HepG2 (cell line): ENCODE measurements around the gene TMEM184C. TPM values are rescaled to one million over a fixed set of nuclear protein-coding genes. Genes with fewer than 3 reads are reported as not detected.

Experiments used
- ARNT ChIP-seq: fragments of 450-650 bp; IDR thresholded peaks from 2 replicates; pipeline ENCODE4 v1.6.1; 2017
- HOXA5 ChIP-seq: sonication (generic); formaldehyde crosslinking; IDR thresholded peaks from 2 replicates; pipeline ENCODE4 v1.4.0; 2020; ENCODE audit warnings: missing genetic modification reagents
- ISX ChIP-seq: sonication (generic); formaldehyde crosslinking; conservative IDR thresholded peaks from 2 replicates; pipeline ENCODE4 v1.5.0; 2020; ENCODE audit warnings: missing genetic modification reagents
- NAIF1 ChIP-seq: sonication (generic); formaldehyde crosslinking; IDR thresholded peaks from 2 replicates; pipeline ENCODE4 v1.5.0; 2020; ENCODE audit warnings: mild to moderate bottlenecking, missing genetic modification reagents, borderline replicate concordance
- NFATC3 ChIP-seq: sonication (generic); formaldehyde crosslinking; IDR thresholded peaks from 2 replicates; pipeline ENCODE4 v1.5.1; 2020; ENCODE audit warnings: mild to moderate bottlenecking, missing genetic modification reagents
- NFKB2 ChIP-seq: sonication (generic); formaldehyde crosslinking; IDR thresholded peaks from 2 replicates; pipeline ENCODE4 v1.4.0; 2020; ENCODE audit warnings: missing genetic modification reagents, borderline replicate concordance
- NR0B2 ChIP-seq: sonication (generic); formaldehyde crosslinking; IDR thresholded peaks from 2 replicates; pipeline ENCODE4 v1.4.0; 2020; ENCODE audit warnings: mild to moderate bottlenecking, missing genetic modification reagents
- RFX5 ChIP-seq: IDR thresholded peaks from 2 replicates; pipeline ENCODE4 v1.6.1; 2011; ENCODE audit warnings: low read depth, low read length, improper control_type of control experiment
- TGIF2 ChIP-seq: IDR thresholded peaks from 2 replicates; pipeline ENCODE4 v1.6.1; 2016; ENCODE audit warnings: control low read depth, missing compliant biosample characterization
- ZFP91 ChIP-seq: sonication (generic); formaldehyde crosslinking; IDR thresholded peaks from 2 replicates; pipeline ENCODE4 v1.9.0; 2022; ENCODE audit warnings: missing genetic modification reagents, mild to moderate bottlenecking, borderline replicate concordance
- ZGPAT ChIP-seq: IDR thresholded peaks from 2 replicates; pipeline ENCODE4 v1.6.1; 2016; ENCODE audit warnings: mild to moderate bottlenecking
- ZNF136 ChIP-seq: sonication (generic); formaldehyde crosslinking; IDR thresholded peaks from 2 replicates; pipeline ENCODE4 v1.8.1; 2022; ENCODE audit warnings: low read depth, mild to moderate bottlenecking, moderate library complexity, missing genetic modification reagents
- ZNF501 ChIP-seq: sonication (generic); formaldehyde crosslinking; IDR thresholded peaks from 2 replicates; pipeline ENCODE4 v1.5.1; 2020; ENCODE audit warnings: mild to moderate bottlenecking, moderate library complexity, missing genetic modification reagents
- ZNF556 ChIP-seq: sonication (generic); formaldehyde crosslinking; IDR thresholded peaks from 2 replicates; pipeline ENCODE4 v1.4.0; 2020; ENCODE audit warnings: mild to moderate bottlenecking, missing genetic modification reagents, borderline replicate concordance
- ZNF598 ChIP-seq: sonication (generic); formaldehyde crosslinking; IDR thresholded peaks from 2 replicates; pipeline ENCODE4 v1.5.1; 2020; ENCODE audit warnings: mild to moderate bottlenecking, missing genetic modification reagents, borderline replicate concordance
- ZNF780A ChIP-seq: sonication (generic); formaldehyde crosslinking; IDR thresholded peaks from 2 replicates; pipeline ENCODE4 v1.8.0; 2022; ENCODE audit warnings: mild to moderate bottlenecking, missing genetic modification reagents, moderate library complexity
- ZNF792 ChIP-seq: IDR thresholded peaks from 2 replicates; pipeline ENCODE4 v1.6.1; 2016
- ZSCAN21 ChIP-seq: sonication (generic); formaldehyde crosslinking; IDR thresholded peaks from 2 replicates; pipeline ENCODE4 v1.8.0; 2022; ENCODE audit warnings: mild to moderate bottlenecking, missing genetic modification reagents, moderate library complexity, borderline replicate concordance
- polyA plus RNA-seq, 8 experiments: library from polyadenylated mRNA; depleted of rRNA in 3 of 8; stranded (reverse) in 7 of 8; unstranded in 1 of 8; fragments of >200 nt; fragmentation: Illumina TruSeq in 4 of 8; extraction: Trizol in 4 of 8; gene quantifications; 2 replicates each; pipeline versions ENCODE4 v1.2.1 to v1.2.3, GENCODE V29; 2011 to 2016; ENCODE audit warnings: low read depth in 4 of 8, missing spikeins in 1 of 8, mixed read lengths in 1 of 8; ENCODE audit not compliant: insufficient read depth in 1 of 8
- total RNA-seq, 5 experiments: library from RNA; depleted of rRNA; stranded (reverse); fragments of >200 nt; fragmentation: Illumina TruSeq; extraction: Trizol; gene quantifications; 2 replicates each; pipeline ENCODE4 v1.2.3, GENCODE V29; 2016; ENCODE audit warnings: low read depth in 1 of 5
- TF ChIP-seq, protein P1 (sequence below): IDR thresholded peaks from 2 replicates; pipeline ENCODE4 v1.6.1; 2012; ENCODE audit warnings: low read length, improper control_type of control experiment

TMEM184C gene
- total and polyA plus RNA-seq, 2 of the 13 experiments (the other 11 are each of a cell fraction or from before 2014, with no cell fraction given), result 13.9 to 26.1 TPM

- peak; percentile 85 for TF ChIP-seq ZFP91
- TF ChIP-seq ZNF792 (CRISPR knock-in tag), result 0 out of 2 replicates have a peak, but pooled peaks have one; percentile 21
- TF ChIP-seq NFATC3 (CRISPR knock-in tag), result 0 out of 2 replicates have a peak, but pooled peaks have one; percentile 81
- peak; percentile 78 for TF ChIP-seq ZGPAT (CRISPR knock-in tag)
- TF ChIP-seq ZNF136 (CRISPR knock-in tag), result no peak; the same call in 1 of the 2 replicates
- TF ChIP-seq HOXA5, result peak; percentile 82
- TF ChIP-seq ZNF556 (CRISPR knock-in tag), result 0 out of 2 replicates have a peak, but pooled peaks have one; percentile 51
- TF ChIP-seq ARNT, result no peak
- TF ChIP-seq, protein P1, sequence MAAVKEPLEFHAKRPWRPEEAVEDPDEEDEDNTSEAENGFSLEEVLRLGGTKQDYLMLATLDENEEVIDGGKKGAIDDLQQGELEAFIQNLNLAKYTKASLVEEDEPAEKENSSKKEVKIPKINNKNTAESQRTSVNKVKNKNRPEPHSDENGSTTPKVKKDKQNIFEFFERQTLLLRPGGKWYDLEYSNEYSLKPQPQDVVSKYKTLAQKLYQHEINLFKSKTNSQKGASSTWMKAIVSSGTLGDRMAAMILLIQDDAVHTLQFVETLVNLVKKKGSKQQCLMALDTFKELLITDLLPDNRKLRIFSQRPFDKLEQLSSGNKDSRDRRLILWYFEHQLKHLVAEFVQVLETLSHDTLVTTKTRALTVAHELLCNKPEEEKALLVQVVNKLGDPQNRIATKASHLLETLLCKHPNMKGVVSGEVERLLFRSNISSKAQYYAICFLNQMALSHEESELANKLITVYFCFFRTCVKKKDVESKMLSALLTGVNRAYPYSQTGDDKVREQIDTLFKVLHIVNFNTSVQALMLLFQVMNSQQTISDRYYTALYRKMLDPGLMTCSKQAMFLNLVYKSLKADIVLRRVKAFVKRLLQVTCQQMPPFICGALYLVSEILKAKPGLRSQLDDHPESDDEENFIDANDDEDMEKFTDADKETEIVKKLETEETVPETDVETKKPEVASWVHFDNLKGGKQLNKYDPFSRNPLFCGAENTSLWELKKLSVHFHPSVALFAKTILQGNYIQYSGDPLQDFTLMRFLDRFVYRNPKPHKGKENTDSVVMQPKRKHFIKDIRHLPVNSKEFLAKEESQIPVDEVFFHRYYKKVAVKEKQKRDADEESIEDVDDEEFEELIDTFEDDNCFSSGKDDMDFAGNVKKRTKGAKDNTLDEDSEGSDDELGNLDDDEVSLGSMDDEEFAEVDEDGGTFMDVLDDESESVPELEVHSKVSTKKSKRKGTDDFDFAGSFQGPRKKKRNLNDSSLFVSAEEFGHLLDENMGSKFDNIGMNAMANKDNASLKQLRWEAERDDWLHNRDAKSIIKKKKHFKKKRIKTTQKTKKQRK, result no peak
- peak; percentile 70 for TF ChIP-seq ZNF501 (CRISPR knock-in tag)
- no peak; the same call in 1 of the 2 replicates for TF ChIP-seq ZNF780A (CRISPR knock-in tag)
- peak; percentile 86 for TF ChIP-seq ZNF598 (CRISPR knock-in tag)
- no peak for TF ChIP-seq NR0B2 (CRISPR knock-in tag)
- peak; percentile 82; the same call in 1 of the 2 replicates for TF ChIP-seq NFKB2 (CRISPR knock-in tag)
- 0 out of 2 replicates have a peak, but pooled peaks have one; percentile 69 for TF ChIP-seq ISX
- peak; percentile 66; the same call in 1 of the 2 replicates for TF ChIP-seq ZSCAN21 (CRISPR knock-in tag)
- TF ChIP-seq RFX5, result no peak
- TF ChIP-seq TGIF2, result peak; percentile 38; the same call in 1 of the 2 replicates
- TF ChIP-seq NAIF1 (CRISPR knock-in tag), result peak; percentile 73; the same call in 1 of the 2 replicates
Measured at GRCh38 chr4:147683717-147684700, 66.8 kb downstream of the TMEM184C start, which contains the start of gene PRMT9 (continued).
